ENCODE measurements around the gene RAE1. TPM values are rescaled to one million over a fixed set of nuclear protein-coding genes. Genes with fewer than 3 reads are reported as not detected.

Gene RAE1
- total and polyA plus RNA-seq, 8 donors: 16.4 to 55.5 (median 49.5) TPM

DNA sequence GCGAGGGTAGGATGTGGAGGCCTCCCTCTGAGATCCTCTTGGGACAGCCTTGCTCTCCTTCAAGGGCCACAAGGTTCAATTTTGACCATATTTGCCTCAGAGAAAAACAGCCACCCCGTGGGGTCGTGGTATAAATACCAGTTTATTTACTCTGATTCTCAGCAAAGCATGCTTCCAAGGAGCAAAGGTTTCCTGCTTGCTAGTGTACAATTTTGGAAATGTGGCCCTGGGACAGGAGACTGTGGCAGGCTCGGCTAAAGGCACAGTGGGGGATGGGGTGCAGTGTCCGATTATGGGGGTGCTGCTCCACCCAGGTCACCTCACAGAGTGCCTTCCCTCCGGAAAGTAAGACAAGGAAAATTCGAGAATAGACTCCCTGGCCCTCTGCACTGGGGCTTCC, 71.2 kb downstream of the RAE1 start:
- H3K27ac ChIP-seq: no peak overlapping the region
- no peaks in the 10 kb centered on the region for H3K9me3 ChIP-seq
- H3K4me3 ChIP-seq: no peak overlapping the region
- no peaks in the 10 kb centered on the region for H3K36me3 ChIP-seq
- DNase-seq: no peak
- H3K27me3 ChIP-seq: peaks cover 0 to 10% of the 10 kb centered on the region in 2 donors
- intact Hi-C loops (cut with DNase I): no loop called here
- TF ChIP-seq, protein P1, sequence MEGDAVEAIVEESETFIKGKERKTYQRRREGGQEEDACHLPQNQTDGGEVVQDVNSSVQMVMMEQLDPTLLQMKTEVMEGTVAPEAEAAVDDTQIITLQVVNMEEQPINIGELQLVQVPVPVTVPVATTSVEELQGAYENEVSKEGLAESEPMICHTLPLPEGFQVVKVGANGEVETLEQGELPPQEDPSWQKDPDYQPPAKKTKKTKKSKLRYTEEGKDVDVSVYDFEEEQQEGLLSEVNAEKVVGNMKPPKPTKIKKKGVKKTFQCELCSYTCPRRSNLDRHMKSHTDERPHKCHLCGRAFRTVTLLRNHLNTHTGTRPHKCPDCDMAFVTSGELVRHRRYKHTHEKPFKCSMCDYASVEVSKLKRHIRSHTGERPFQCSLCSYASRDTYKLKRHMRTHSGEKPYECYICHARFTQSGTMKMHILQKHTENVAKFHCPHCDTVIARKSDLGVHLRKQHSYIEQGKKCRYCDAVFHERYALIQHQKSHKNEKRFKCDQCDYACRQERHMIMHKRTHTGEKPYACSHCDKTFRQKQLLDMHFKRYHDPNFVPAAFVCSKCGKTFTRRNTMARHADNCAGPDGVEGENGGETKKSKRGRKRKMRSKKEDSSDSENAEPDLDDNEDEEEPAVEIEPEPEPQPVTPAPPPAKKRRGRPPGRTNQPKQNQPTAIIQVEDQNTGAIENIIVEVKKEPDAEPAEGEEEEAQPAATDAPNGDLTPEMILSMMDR (IDR thresholded peaks at IDR 0.05): no peak
- ATAC-seq: no peak
- peaks cover 0 to 9% of the 10 kb centered on the region in 2 donors for H3K4me1 ChIP-seq

GRCh38 chr20:57425150-57426013, 74.3 kb downstream of the RAE1 start:
- TF ChIP-seq, protein P1 (IDR thresholded peaks at IDR 0.05): no peak
- no peaks in the 10 kb centered on the region for H3K9me3 ChIP-seq
- H3K27ac ChIP-seq: no peak overlapping the region
- H3K27me3 ChIP-seq: peaks cover 0 to 10% of the 10 kb centered on the region in 2 donors
- no peak overlapping the region for H3K4me3 ChIP-seq
- H3K36me3 ChIP-seq: no peaks in the 10 kb centered on the region
- intact Hi-C loops (cut with DNase I): no loop called here
- H3K4me1 ChIP-seq: peaks cover 0 to 20% of the 10 kb centered on the region in 2 donors
- peak in 1 of 4 donors; percentile 68 for DNase-seq
- ATAC-seq: no peak

GRCh38 chr20:57426271-57426689, 75.2 kb downstream of the RAE1 start:
- no peaks in the 10 kb centered on the region for H3K9me3 ChIP-seq
- H3K4me3 ChIP-seq: no peak overlapping the region
- TF ChIP-seq, protein P1 (IDR thresholded peaks at IDR 0.05): no peak
- no peak overlapping the region for H3K27ac ChIP-seq
- DNase-seq: no peak
- peaks cover 0 to 7% of the 10 kb centered on the region in 2 donors for H3K27me3 ChIP-seq
- H3K36me3 ChIP-seq: no peaks in the 10 kb centered on the region
- intact Hi-C loops (cut with DNase I): no loop called here
- no peak for ATAC-seq
- H3K4me1 ChIP-seq: peaks cover 0 to 29% of the 10 kb centered on the region in 2 donors

- H3K9me3 ChIP-seq: no peaks in the 10 kb centered on the region
- TF ChIP-seq, protein P1 (IDR thresholded peaks at IDR 0.05): no peak
- peaks cover 0 to 35% of the 10 kb centered on the region in 2 donors for H3K4me1 ChIP-seq
- no peak for ATAC-seq
- DNase-seq: peak in 1 of 4 donors; percentile 60
- intact Hi-C loops (cut with DNase I): no loop called here
- H3K27ac ChIP-seq: no peak overlapping the region
- H3K36me3 ChIP-seq: no peaks in the 10 kb centered on the region
- peaks cover 0 to 5% of the 10 kb centered on the region in 2 donors for H3K27me3 ChIP-seq
- no peak overlapping the region for H3K4me3 ChIP-seq
Observed at GRCh38 chr20:57426831-57427230, 75.8 kb downstream of the RAE1 start.

GRCh38 chr20:57428324-57429158, 77.5 kb downstream of the RAE1 start:
- H3K36me3 ChIP-seq: no peaks in the 10 kb centered on the region
- no peak overlapping the region for H3K27ac ChIP-seq
- no peak overlapping the region for H3K4me3 ChIP-seq
- ATAC-seq (no peak), DNase-seq (peak in 1 of 4 donors; percentile 62)
- intact Hi-C loops (cut with DNase I): no loop called here
- H3K27me3 ChIP-seq: no peaks in the 10 kb centered on the region
- H3K9me3 ChIP-seq: no peaks in the 10 kb centered on the region
- TF ChIP-seq, protein P1 (IDR thresholded peaks at IDR 0.05): no peak
- peaks cover 7 to 52% of the 10 kb centered on the region in 2 donors for H3K4me1 ChIP-seq

All from left lung (tissue), 10 donors.